ENCODE measurements around the gene MMP11.

MMP11 gene

GRCh38 chr22:23815541-23816155 lies 43.0 kb downstream of the MMP11 start:
- Mint-ChIP-seq H3K4me1 (ENCODE audit: low read depth) (peaks cover 9% of the 10 kb centered on the region), H3K9me3 (no peaks in the 10 kb centered on the region)

GRCh38 chr22:23816156-23816976 lies 43.7 kb downstream of the MMP11 start:
- no peaks in the 10 kb centered on the region for H3K27me3 Mint-ChIP-seq
- no peak overlapping the region for H3K27ac Mint-ChIP-seq
- peaks cover 98% of the 10 kb centered on the region for H3K36me3 Mint-ChIP-seq (ENCODE audit: low read depth)
- intact Hi-C loops (cut with micrococcal nuclease): no loop called here
- no peaks in the 10 kb centered on the region for H3K9me3 Mint-ChIP-seq
- no peak overlapping the region for H3K4me3 Mint-ChIP-seq
- peaks cover 13% of the 10 kb centered on the region for H3K4me1 Mint-ChIP-seq (ENCODE audit: low read depth)

More at GRCh38 chr22:23815541-23816155, 43.0 kb downstream of the MMP11 start:
- no peak overlapping the region for H3K4me3 Mint-ChIP-seq
- H3K36me3 Mint-ChIP-seq (ENCODE audit: low read depth): peaks cover 98% of the 10 kb centered on the region
- intact Hi-C loops (cut with micrococcal nuclease): no loop called here
- no peaks in the 10 kb centered on the region for H3K27me3 Mint-ChIP-seq
- H3K27ac Mint-ChIP-seq: no peak overlapping the region

GRCh38 chr22:23817146-23817545 lies 44.5 kb downstream of the MMP11 start:
- no peaks in the 10 kb centered on the region for H3K9me3 Mint-ChIP-seq
- intact Hi-C loops (cut with micrococcal nuclease): no loop called here
- H3K27me3 Mint-ChIP-seq: no peaks in the 10 kb centered on the region
- peaks cover 9% of the 10 kb centered on the region for H3K4me1 Mint-ChIP-seq (ENCODE audit: low read depth)
- peaks cover 99% of the 10 kb centered on the region for H3K36me3 Mint-ChIP-seq (ENCODE audit: low read depth)
- H3K4me3 Mint-ChIP-seq: no peak overlapping the region
- no peak overlapping the region for H3K27ac Mint-ChIP-seq

GRCh38 chr22:23818541-23818940 lies 45.9 kb downstream of the MMP11 start:
- H3K9me3 Mint-ChIP-seq: no peaks in the 10 kb centered on the region

GRCh38 chr22:23820748-23821211 lies 48.1 kb downstream of the MMP11 start:
- H3K4me3 Mint-ChIP-seq: no peak overlapping the region
- peak overlapping the region; percentile 26 for H3K27ac Mint-ChIP-seq
- peaks cover 9% of the 10 kb centered on the region for H3K4me1 Mint-ChIP-seq (ENCODE audit: low read depth)
- peaks cover 100% of the 10 kb centered on the region for H3K36me3 Mint-ChIP-seq (ENCODE audit: low read depth)
- no peaks in the 10 kb centered on the region for H3K9me3 Mint-ChIP-seq
- H3K27me3 Mint-ChIP-seq: no peaks in the 10 kb centered on the region
- intact Hi-C loops (cut with micrococcal nuclease): no loop called here

More at GRCh38 chr22:23818541-23818940, 45.9 kb downstream of the MMP11 start:
- no peak overlapping the region for H3K27ac Mint-ChIP-seq
- intact Hi-C loops (cut with micrococcal nuclease): no loop called here
- H3K27me3 Mint-ChIP-seq: no peaks in the 10 kb centered on the region
- no peak overlapping the region for H3K4me3 Mint-ChIP-seq
- H3K4me1 Mint-ChIP-seq (ENCODE audit: low read depth): peaks cover 9% of the 10 kb centered on the region
- peaks cover 99% of the 10 kb centered on the region for H3K36me3 Mint-ChIP-seq (ENCODE audit: low read depth)

GRCh38 chr22:23822101-23822671 lies 49.5 kb downstream of the MMP11 start:
- Mint-ChIP-seq H3K27me3 (no peaks in the 10 kb centered on the region), H3K36me3 (ENCODE audit: low read depth) (peaks cover 100% of the 10 kb centered on the region), H3K4me3 (no peak overlapping the region), H3K9me3 (no peaks in the 10 kb centered on the region), H3K27ac (peak overlapping the region; percentile 5), H3K4me1 (ENCODE audit: low read depth) (peaks cover 9% of the 10 kb centered on the region)
- intact Hi-C loops (cut with micrococcal nuclease): no loop called here

GRCh38 chr22:23823331-23823791 lies 50.7 kb downstream of the MMP11 start:
- no peak overlapping the region for H3K4me3 Mint-ChIP-seq
- no peaks in the 10 kb centered on the region for H3K9me3 Mint-ChIP-seq
- H3K27me3 Mint-ChIP-seq: no peaks in the 10 kb centered on the region
- intact Hi-C loops (cut with micrococcal nuclease): no loop called here
- H3K36me3 Mint-ChIP-seq (ENCODE audit: low read depth): peaks cover 100% of the 10 kb centered on the region
- no peak overlapping the region for H3K27ac Mint-ChIP-seq
- H3K4me1 Mint-ChIP-seq (ENCODE audit: low read depth): peaks cover 9% of the 10 kb centered on the region

GRCh38 chr22:23824476-23825245 lies 52.0 kb downstream of the MMP11 start:
- Mint-ChIP-seq H3K36me3 (ENCODE audit: low read depth) (peaks cover 100% of the 10 kb centered on the region), H3K4me1 (ENCODE audit: low read depth) (peaks cover 9% of the 10 kb centered on the region), H3K27ac (no peak overlapping the region), H3K27me3 (no peaks in the 10 kb centered on the region), H3K9me3 (no peaks in the 10 kb centered on the region), H3K4me3 (no peak overlapping the region)
- intact Hi-C loops (cut with micrococcal nuclease): no loop called here

- no peak overlapping the region for H3K27ac Mint-ChIP-seq
- no peaks in the 10 kb centered on the region for H3K9me3 Mint-ChIP-seq
- no peak overlapping the region for H3K4me3 Mint-ChIP-seq
- H3K36me3 Mint-ChIP-seq (ENCODE audit: low read depth): peaks cover 100% of the 10 kb centered on the region
- intact Hi-C loops (cut with micrococcal nuclease): no loop called here
- H3K27me3 Mint-ChIP-seq: no peaks in the 10 kb centered on the region
- peaks cover 7% of the 10 kb centered on the region for H3K4me1 Mint-ChIP-seq (ENCODE audit: low read depth)
These were observed 52.7 kb downstream of the MMP11 start for GRCh38 chr22:23825246-23825905.

GRCh38 chr22:23826510-23827350 lies 54.1 kb downstream of the MMP11 start:
- Mint-ChIP-seq H3K27ac (no peak overlapping the region), H3K27me3 (no peaks in the 10 kb centered on the region), H3K4me1 (ENCODE audit: low read depth) (no peaks in the 10 kb centered on the region), H3K9me3 (no peaks in the 10 kb centered on the region), H3K36me3 (ENCODE audit: low read depth) (peaks cover 100% of the 10 kb centered on the region), H3K4me3 (no peak overlapping the region)
- intact Hi-C loops (cut with micrococcal nuclease): no loop called here

GRCh38 chr22:23827351-23827995 lies 54.8 kb downstream of the MMP11 start:
- Mint-ChIP-seq H3K36me3 (ENCODE audit: low read depth) (peaks cover 100% of the 10 kb centered on the region), H3K27me3 (no peaks in the 10 kb centered on the region), H3K9me3 (no peaks in the 10 kb centered on the region), H3K4me1 (ENCODE audit: low read depth) (no peaks in the 10 kb centered on the region), H3K4me3 (no peak overlapping the region), H3K27ac (no peak overlapping the region)
- intact Hi-C loops (cut with micrococcal nuclease): no loop called here
